BJ (cell line): ENCODE results near the gene ZBTB37. TPM values are rescaled to one million over a fixed set of nuclear protein-coding genes. Genes with fewer than 3 reads are reported as not detected.

Source experiments
- CTCF ChIA-PET: fragments of 350-600 bp; formaldehyde crosslinking; extraction: SDS; loops from one replicate; lab custom pipeline; 2021; ENCODE audit warnings: antibody characterized with exemption, inconsistent platforms; lab: Yijun Ruan, JAX
- POLR2A ChIA-PET: fragments of 300-600 bp; sonication (Branson Sonifier 250); formaldehyde crosslinking; extraction: SDS; loops from one replicate; lab custom pipeline; 2021; ENCODE audit warnings: antibody characterized with exemption; lab: Charles Lee
- DNase-seq: peaks from one replicate; pipeline ENCODE4 v3.0.0-alpha.2; 2011; ENCODE audit warnings: low read depth
- H3K27me3 ChIP-seq: 2 replicates; pipeline ENCODE4 v1.6.0; 2011; ENCODE audit warnings: low read length; ENCODE audit not compliant: control insufficient read depth, insufficient read depth
- H3K36me3 ChIP-seq: 2 replicates; pipeline ENCODE4 v1.5.1; 2011; ENCODE audit warnings: low read length; ENCODE audit not compliant: control insufficient read depth, insufficient read depth
- H3K4me3 ChIP-seq: 2 replicates; pipeline ENCODE4 v1.5.1; 2011; ENCODE audit warnings: low read depth, mild to moderate bottlenecking, control low read depth, low read length
- polyA plus RNA-seq: library from polyadenylated mRNA; depleted of rRNA; stranded (reverse); fragments of >200 nt; gene quantifications from 2 replicates; pipeline ENCODE4 v1.2.3, GENCODE V29; 2011
- TF ChIP-seq, protein P1 (sequence below): IDR thresholded peaks from 2 replicates; pipeline ENCODE4 v1.5.1; 2011; ENCODE audit warnings: low read depth, mild to moderate bottlenecking, control low read depth, inconsistent platforms, low read length, moderate library complexity; ENCODE audit not compliant: insufficient read depth

Gene ZBTB37
- polyA plus RNA-seq, 1 experiment = 1.8 TPM

DNA sequence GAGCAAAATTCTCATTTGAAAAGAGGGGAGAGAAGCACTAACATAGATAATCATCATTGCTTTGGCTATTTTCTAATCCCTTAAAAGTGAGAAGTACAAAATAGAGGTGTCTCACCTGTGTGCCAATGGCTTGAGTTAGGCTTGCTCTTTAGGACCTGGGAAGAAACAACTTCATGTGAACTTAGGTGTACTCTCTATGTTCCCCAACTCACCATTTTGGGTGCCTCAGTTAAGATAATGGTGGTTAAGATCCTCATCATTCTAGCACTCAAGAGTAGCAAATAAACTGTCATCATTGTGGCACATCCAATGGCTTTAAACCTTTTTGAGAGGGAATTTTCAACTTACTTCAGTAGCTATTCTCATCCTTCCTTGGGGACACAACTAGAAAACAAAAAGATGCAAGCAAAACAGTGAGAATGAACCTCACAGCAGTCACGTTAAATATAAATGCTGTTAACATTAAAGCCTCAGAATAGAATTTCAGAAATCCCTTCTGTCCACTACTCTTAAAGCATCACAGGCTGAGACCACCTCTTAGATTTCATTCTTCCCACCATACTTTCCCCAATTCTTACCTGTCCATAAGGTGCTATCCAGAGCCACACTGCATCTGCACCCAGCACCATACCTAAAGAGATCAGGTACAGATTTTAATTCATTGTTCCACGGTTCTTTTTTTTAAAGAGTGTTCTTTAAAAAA, 1.6 kb upstream of the ZBTB37 start:
- Histone ChIP-seq H3K36me3 (peaks cover 9% of the 10 kb centered on the region), H3K4me3 (peak overlapping the region; percentile 65), H3K27me3 (no peaks in the 10 kb centered on the region)
- POLR2A ChIA-PET = no interaction called here
- CTCF ChIA-PET = interaction anchor here (0.9 to 1.5 kb wide), 2 partner anchors 12 to 1121 kb away, joined by 3 to 4 read pairs; no protein-coding TSS in a partner anchor
- no peak for DNase-seq
- TF ChIP-seq, protein P1, sequence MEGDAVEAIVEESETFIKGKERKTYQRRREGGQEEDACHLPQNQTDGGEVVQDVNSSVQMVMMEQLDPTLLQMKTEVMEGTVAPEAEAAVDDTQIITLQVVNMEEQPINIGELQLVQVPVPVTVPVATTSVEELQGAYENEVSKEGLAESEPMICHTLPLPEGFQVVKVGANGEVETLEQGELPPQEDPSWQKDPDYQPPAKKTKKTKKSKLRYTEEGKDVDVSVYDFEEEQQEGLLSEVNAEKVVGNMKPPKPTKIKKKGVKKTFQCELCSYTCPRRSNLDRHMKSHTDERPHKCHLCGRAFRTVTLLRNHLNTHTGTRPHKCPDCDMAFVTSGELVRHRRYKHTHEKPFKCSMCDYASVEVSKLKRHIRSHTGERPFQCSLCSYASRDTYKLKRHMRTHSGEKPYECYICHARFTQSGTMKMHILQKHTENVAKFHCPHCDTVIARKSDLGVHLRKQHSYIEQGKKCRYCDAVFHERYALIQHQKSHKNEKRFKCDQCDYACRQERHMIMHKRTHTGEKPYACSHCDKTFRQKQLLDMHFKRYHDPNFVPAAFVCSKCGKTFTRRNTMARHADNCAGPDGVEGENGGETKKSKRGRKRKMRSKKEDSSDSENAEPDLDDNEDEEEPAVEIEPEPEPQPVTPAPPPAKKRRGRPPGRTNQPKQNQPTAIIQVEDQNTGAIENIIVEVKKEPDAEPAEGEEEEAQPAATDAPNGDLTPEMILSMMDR = no peak

DNA sequence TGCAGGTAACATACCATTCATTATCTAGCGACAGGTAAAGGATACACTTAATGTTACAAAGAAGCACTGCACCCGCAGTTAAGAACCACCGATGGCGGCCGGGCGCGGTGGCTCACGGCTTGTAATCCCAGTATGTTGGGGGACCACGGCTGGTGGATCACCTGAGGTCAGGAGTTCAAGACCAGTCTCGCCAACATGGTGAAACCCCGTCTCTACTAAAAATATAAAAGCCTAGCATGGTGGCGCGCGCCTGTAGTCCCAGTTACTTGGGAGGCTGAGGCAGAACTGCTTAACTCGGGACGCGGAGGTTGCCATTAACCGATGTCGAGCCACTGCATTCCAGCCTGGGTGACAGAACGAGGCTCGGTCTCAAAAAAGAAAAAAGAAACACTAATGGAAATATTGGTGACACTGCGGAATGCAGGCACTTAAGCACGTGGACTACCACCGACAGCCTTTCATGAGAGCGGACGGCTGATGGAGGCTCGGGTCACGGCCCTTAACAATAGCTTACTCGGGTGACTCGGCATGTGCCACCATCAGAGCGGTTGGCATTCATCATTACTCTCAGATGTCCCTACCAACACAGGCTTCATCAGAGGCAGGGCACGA, 933 bp upstream of the ZBTB37 start:
- Histone ChIP-seq H3K4me3 (peak overlapping the region; percentile 65), H3K36me3 (peaks cover 9% of the 10 kb centered on the region), H3K27me3 (no peaks in the 10 kb centered on the region)
- TF ChIP-seq, protein P1 = no peak
- ChIA-PET POLR2A (no interaction called here), CTCF (no interaction called here)
- no peak for DNase-seq

DNA sequence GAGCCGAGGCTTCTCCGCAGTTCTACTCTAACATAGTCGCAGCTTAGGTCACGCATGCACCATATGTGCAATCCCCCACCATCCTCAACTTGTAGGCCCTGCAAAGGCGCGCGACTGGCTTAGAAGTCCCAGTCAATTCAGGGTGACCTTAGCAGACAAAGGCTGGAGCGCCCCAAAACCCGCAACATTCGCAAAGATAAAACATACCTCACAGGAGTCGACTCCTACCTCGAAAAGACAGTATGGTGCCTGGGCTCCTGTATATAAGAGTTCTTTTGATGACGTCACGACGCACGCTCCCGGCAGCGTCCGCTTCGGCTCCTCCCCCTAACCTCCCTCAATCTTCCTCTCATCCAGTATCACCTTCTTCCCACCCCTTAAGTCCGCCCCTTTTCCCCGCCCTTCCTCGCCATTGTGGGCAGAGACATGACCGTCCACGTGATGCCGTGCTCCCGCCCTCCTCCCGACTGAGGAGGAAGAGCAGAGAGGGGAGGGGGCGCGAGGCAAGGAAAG, 371 bp upstream of the ZBTB37 start, which contains the start of gene GAS5:
Gene GAS5 (minus strand): TSS at position 237 of the 513 bp plus-strand sequence.
- TF ChIP-seq, protein P1 = no peak
- DNase-seq = peak; percentile 98
- Histone ChIP-seq H3K36me3 (peaks cover 9% of the 10 kb centered on the region), H3K27me3 (no peaks in the 10 kb centered on the region), H3K4me3 (peak within 1 kb of the TSS; percentile 65)
- ChIA-PET CTCF (interaction anchor here (0.7 kb wide), 2 partner anchors 570 to 1124 kb away, joined by 3 read pairs; no protein-coding TSS in a partner anchor), POLR2A (interaction anchor here (0.6 to 0.7 kb wide), 4 partner anchors 241 to 474 kb away, joined by 3 to 4 read pairs (median 4); no protein-coding TSS in a partner anchor)

DNA sequence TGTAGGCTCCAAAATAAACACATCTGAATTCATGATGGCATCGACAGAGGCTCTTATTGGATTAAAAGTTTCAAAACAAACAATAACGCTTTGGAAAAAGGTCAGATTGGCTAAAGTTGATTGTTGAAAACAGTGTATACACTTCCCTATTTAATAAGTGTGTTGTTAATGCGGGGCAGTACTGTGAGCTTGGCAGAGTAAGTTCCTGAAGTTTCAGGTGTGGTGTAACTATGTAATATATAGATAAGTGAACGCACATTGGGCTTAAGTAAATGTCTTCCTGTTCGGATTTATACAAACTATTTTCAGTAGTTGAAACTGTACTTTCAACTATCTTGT, 810 bp downstream of the ZBTB37 start:
- DNase-seq = no peak
- ChIA-PET POLR2A (interaction anchor here (0.7 kb wide), 1 partner anchor 940 kb away, joined by 3 read pairs; no protein-coding TSS in a partner anchor), CTCF (interaction anchor here (1.5 kb wide), 1 partner anchor 13 kb away, joined by 3 read pairs; no protein-coding TSS in a partner anchor)
- H3K27me3 ChIP-seq = no peaks in the 10 kb centered on the region
- peaks cover 4% of the 10 kb centered on the region for H3K36me3 ChIP-seq
- peak overlapping the region; percentile 65 for H3K4me3 ChIP-seq
- TF ChIP-seq, protein P1 = no peak
